Tibial nerve (tissue), 4 donors: ENCODE results near the gene FUT8. TPM values are rescaled to one million over a fixed set of nuclear protein-coding genes. Genes with fewer than 3 reads are reported as not detected.
A peak's percentile ranks its signal among the peaks of the same experiment; 100 is the strongest.

Experiments used
- DNase-seq, 2 donors: peaks; one replicate each; pipeline ENCODE4 v3.0.0-alpha.2; 2019; ENCODE audit warnings: low spot score in 2 of 2
- H3K27ac ChIP-seq, 4 donors: fragments of 200-600 bp; sonication (generic) in 3 of 4; one replicate each; pipeline ENCODE4 v1.5.1; 2017 to 2019; ENCODE audit warnings: mild to moderate bottlenecking in 1 of 4
- H3K27me3 ChIP-seq, 2 donors: fragments of 200-600 bp; sonication (generic) in 1 of 2; one replicate each; pipeline versions ENCODE4 v1.5.1 to v1.6.0; 2017 to 2019
- H3K36me3 ChIP-seq, 3 donors: fragments of 200-600 bp; sonication (generic); one replicate each; pipeline ENCODE4 v1.5.1; 2018 to 2019
- H3K4me1 ChIP-seq, 4 donors: fragments of 200-600 bp; sonication (generic) in 3 of 4; one replicate each; pipeline ENCODE4 v1.5.1; 2017 to 2019
- H3K4me3 ChIP-seq, 4 donors: fragments of 200-600 bp; sonication (generic) in 3 of 4; one replicate each; pipeline ENCODE4 v1.5.1; 2017 to 2019; ENCODE audit warnings: mild to moderate bottlenecking in 1 of 4, moderate library complexity in 1 of 4
- H3K9me3 ChIP-seq, 4 donors: fragments of 200-600 bp; sonication (generic) in 3 of 4; one replicate each; pipeline ENCODE4 v1.5.1; 2017 to 2019
- CTCF ChIP-seq, 5 experiments: fragments of 200-600 bp in 3 of 5; fragments of 450-650 bp in 2 of 5; sonication (generic) in 3 of 5; IDR thresholded peaks; one replicate each; pipeline ENCODE4 v1.5.1; 2016 to 2019; ENCODE audit warnings: antibody characterized with exemption in 5 of 5, mild to moderate bottlenecking in 3 of 5, moderate library complexity in 2 of 5
- EP300 ChIP-seq, 2 donors: sonication (generic); formaldehyde crosslinking; IDR thresholded peaks; one replicate each; pipeline ENCODE4 v1.6.1; 2017; ENCODE audit warnings: antibody characterized with exemption in 2 of 2, mild to moderate bottlenecking in 1 of 2
- POLR2A ChIP-seq, 2 donors: fragments of 450-650 bp; IDR thresholded peaks; one replicate each; pipeline ENCODE4 v1.6.1; 2017; ENCODE audit warnings: antibody characterized with exemption in 2 of 2, mild to moderate bottlenecking in 2 of 2, moderate library complexity in 2 of 2
- WGBS, 2 donors: methylation state at CpG; one replicate each; pipeline ENCODE4 v1.1.5; 2018; 5-methylcytosine and 5-hydroxymethylcytosine counted together
- total RNA-seq, 4 donors: library from RNA; depleted of rRNA; stranded (reverse); fragments of >200 nt; gene quantifications; one replicate each; pipeline ENCODE4 v1.1.0, GENCODE V29; 2016

The FUT8 gene
- total RNA-seq, 4 donors from 2014 or later: 69.6 to 114 (median 91.2) TPM

GRCh38 chr14:65428691-65429090, 16.2 kb downstream of the FUT8 start:
- H3K27me3 ChIP-seq: no peaks in the 10 kb centered on the region
- H3K4me1 ChIP-seq: peaks cover 0 to 37% (median 2%) of the 10 kb centered on the region in 4 donors
- no peak overlapping the region for H3K4me3 ChIP-seq
- no peak for DNase-seq
- H3K36me3 ChIP-seq: no peaks in the 10 kb centered on the region
- H3K27ac ChIP-seq: no peak overlapping the region
- no peaks in the 10 kb centered on the region for H3K9me3 ChIP-seq
- WGBS, 2 donors: 90 to 91% methylated on average over 2 of the region's 2 CpGs
- TF ChIP-seq POLR2A (IDR thresholded peaks at IDR 0.05): no peak
- TF ChIP-seq CTCF (IDR thresholded peaks at IDR 0.05): no peak
- no peak for TF ChIP-seq EP300 (IDR thresholded peaks at IDR 0.05)

GRCh38 chr14:65429757-65430156, 17.2 kb downstream of the FUT8 start:
- no peaks in the 10 kb centered on the region for H3K27me3 ChIP-seq
- WGBS, 2 donors: 88 to 92% methylated on average over 5 of the region's 5 CpGs
- H3K36me3 ChIP-seq: no peaks in the 10 kb centered on the region
- no peak overlapping the region for H3K27ac ChIP-seq
- no peaks in the 10 kb centered on the region for H3K9me3 ChIP-seq
- TF ChIP-seq POLR2A (IDR thresholded peaks at IDR 0.05) (no peak), EP300 (IDR thresholded peaks at IDR 0.05) (no peak), CTCF (IDR thresholded peaks at IDR 0.05) (no peak)
- peaks cover 0 to 48% (median 3%) of the 10 kb centered on the region in 4 donors for H3K4me1 ChIP-seq
- DNase-seq: no peak
- H3K4me3 ChIP-seq: no peak overlapping the region

- H3K36me3 ChIP-seq: peaks cover 0 to 9% (median 0%) of the 10 kb centered on the region in 3 donors
- H3K9me3 ChIP-seq: peaks cover 0 to 4% (median 0%) of the 10 kb centered on the region in 4 donors
- no peaks in the 10 kb centered on the region for H3K27me3 ChIP-seq
- DNase-seq: no peak
- 96% methylated on average over 7 of the region's 7 CpGs for WGBS, 2 donors
- peaks cover 0 to 48% (median 3%) of the 10 kb centered on the region in 4 donors for H3K4me1 ChIP-seq
- H3K27ac ChIP-seq: peak overlapping the region in 1 of 4 donors; percentile 50
- TF ChIP-seq EP300 (IDR thresholded peaks at IDR 0.05): no peak
- no peak overlapping the region for H3K4me3 ChIP-seq
Measured at GRCh38 chr14:65431245-65431644, 18.7 kb downstream of the FUT8 start.

- Histone ChIP-seq H3K4me1 (peaks cover 0 to 44% (median 3%) of the 10 kb centered on the region in 4 donors), H3K27ac (peak overlapping the region in 1 of 4 donors; percentile 50), H3K27me3 (no peaks in the 10 kb centered on the region), H3K4me3 (no peak overlapping the region), H3K9me3 (peaks cover 0 to 4% (median 0%) of the 10 kb centered on the region in 4 donors), H3K36me3 (peaks cover 0 to 11% (median 0%) of the 10 kb centered on the region in 3 donors)
- no peak for DNase-seq
- 41 to 50% methylated on average over 1 of the region's 1 CpG for WGBS, 2 donors
- TF ChIP-seq POLR2A (IDR thresholded peaks at IDR 0.05) (no peak), EP300 (IDR thresholded peaks at IDR 0.05) (no peak), CTCF (IDR thresholded peaks at IDR 0.05) (no peak)
Measured at GRCh38 chr14:65431951-65432350, 19.4 kb downstream of the FUT8 start.

- Histone ChIP-seq H3K36me3 (peaks cover 0 to 11% (median 0%) of the 10 kb centered on the region in 3 donors), H3K27ac (peak overlapping the region in 2 of 4 donors; percentile 5 to 50)
Measured at GRCh38 chr14:65432361-65432948, 19.9 kb downstream of the FUT8 start.

More at GRCh38 chr14:65432361-65432948, 19.9 kb downstream of the FUT8 start:
- H3K4me1 ChIP-seq: peaks cover 0 to 44% (median 3%) of the 10 kb centered on the region in 4 donors
- H3K27me3 ChIP-seq: no peaks in the 10 kb centered on the region
- WGBS, 2 donors: 78% methylated on average over 6 of the region's 6 CpGs
- H3K9me3 ChIP-seq: peaks cover 0 to 4% (median 0%) of the 10 kb centered on the region in 4 donors
- TF ChIP-seq POLR2A (IDR thresholded peaks at IDR 0.05) (no peak), EP300 (IDR thresholded peaks at IDR 0.05) (no peak), CTCF (IDR thresholded peaks at IDR 0.05) (no peak)
- H3K4me3 ChIP-seq: no peak overlapping the region
- DNase-seq: no peak
